GM23338 (cell line): ENCODE results near the gene PTPRN2. TPM values are rescaled to one million over a fixed set of nuclear protein-coding genes. Genes with fewer than 3 reads are reported as not detected.

ENCODE experiments used
- ATAC-seq: fragments of 200-7000 bp; cut with Tn5 transposase; 3 replicates; pipeline ENCODE4 v1.9.1; 2020
- DNase-seq: peaks from one replicate; pipeline ENCODE4 v3.0.0-alpha.2; 2015; ENCODE audit warnings: low spot score
- H2AFZ ChIP-seq: fragments of 200-600 bp; sonication (generic); 2 replicates; pipeline ENCODE4 v1.8.0; 2016; ENCODE audit warnings: antibody characterized with exemption, mild to moderate bottlenecking, moderate library complexity
- H3F3A ChIP-seq: fragments of 200-600 bp; sonication (generic); replicated peaks from 2 replicates; pipeline ENCODE4 v1.8.0; 2017; ENCODE audit warnings: antibody characterized with exemption, mixed run types, low read depth
- H3K27ac ChIP-seq: fragments of 200-600 bp; sonication (generic); 2 replicates; pipeline ENCODE4 v1.6.1; 2016; ENCODE audit warnings: low read depth
- H3K27me3 ChIP-seq: fragments of 200-600 bp; sonication (generic); 2 replicates; pipeline ENCODE4 v1.8.0; 2016; ENCODE audit warnings: mild to moderate bottlenecking, mixed run types, moderate library complexity; ENCODE audit not compliant: insufficient read depth
- H3K36me3 ChIP-seq: fragments of 200-600 bp; sonication (generic); 2 replicates; pipeline ENCODE4 v1.8.0; 2016; ENCODE audit warnings: mild to moderate bottlenecking; ENCODE audit not compliant: insufficient read depth
- H3K4me1 ChIP-seq: fragments of 200-600 bp; sonication (generic); 2 replicates; pipeline ENCODE4 v1.8.0; 2016; ENCODE audit warnings: mild to moderate bottlenecking, moderate library complexity; ENCODE audit not compliant: insufficient read depth
- H3K4me2 ChIP-seq: fragments of 200-600 bp; sonication (generic); 2 replicates; pipeline ENCODE4 v1.7.1; 2017; ENCODE audit warnings: mixed run types
- H3K4me3 ChIP-seq: fragments of 200-600 bp; sonication (generic); 2 replicates; pipeline ENCODE4 v1.6.1; 2016; ENCODE audit warnings: mixed run types
- H3K79me2 ChIP-seq: fragments of 200-600 bp; sonication (generic); replicated peaks from 2 replicates; pipeline ENCODE4 v1.8.0; 2017; ENCODE audit warnings: mild to moderate bottlenecking; ENCODE audit not compliant: insufficient read depth
- H3K9me2 ChIP-seq: fragments of 200-600 bp; sonication (generic); 2 replicates; pipeline ENCODE4 v1.8.0; 2017; ENCODE audit not compliant: insufficient read depth
- H4K20me1 ChIP-seq: fragments of 200-600 bp; sonication (generic); replicated peaks from 2 replicates; pipeline ENCODE4 v1.8.0; 2017; ENCODE audit warnings: mild to moderate bottlenecking; ENCODE audit not compliant: insufficient read depth
- H3K27ac Mint-ChIP-seq: 2 replicates; pipeline ENCODE4 v1.8.0; 2020; ENCODE audit warnings: inconsistent platforms, mild to moderate bottlenecking, moderate library complexity, mixed read lengths
- H3K27me3 Mint-ChIP-seq: 3 replicates; pipeline ENCODE4 v1.8.0; 2022; ENCODE audit warnings: low read depth, mild to moderate bottlenecking, moderate library complexity, mixed read lengths, inconsistent platforms; ENCODE audit not compliant: insufficient read depth, poor library complexity
- H3K36me3 Mint-ChIP-seq: 3 replicates; pipeline ENCODE4 v1.8.0; 2021; ENCODE audit warnings: low read depth, mild to moderate bottlenecking, inconsistent platforms, moderate library complexity, mixed read lengths
- H3K4me1 Mint-ChIP-seq: 3 replicates; pipeline ENCODE4 v1.8.0; 2020; ENCODE audit warnings: mild to moderate bottlenecking, inconsistent platforms, mixed read lengths
- H3K4me3 Mint-ChIP-seq: 3 replicates; pipeline ENCODE4 v1.8.0; 2021; ENCODE audit warnings: moderate library complexity, mild to moderate bottlenecking, inconsistent platforms, mixed read lengths
- H3K9me3 Mint-ChIP-seq: 3 replicates; pipeline ENCODE4 v1.8.0; 2020; ENCODE audit warnings: moderate library complexity, mild to moderate bottlenecking, inconsistent platforms, mixed read lengths
- CREB1 ChIP-seq: fragments of 250-450 bp; sonication (Bioruptor Pico); IDR thresholded peaks from 2 replicates; pipeline ENCODE4 v1.5.0; 2020; ENCODE audit warnings: low read depth, mild to moderate bottlenecking, moderate library complexity
- CTCF ChIP-seq, 2 experiments: fragments of 200-600 bp in 1 of 2; sonication (generic) in 1 of 2; conservative IDR thresholded peaks; 2 replicates each; pipeline versions ENCODE4 v1.5.1 to v1.6.1; 2016 to 2017; ENCODE audit warnings: antibody characterized with exemption in 2 of 2, low read depth in 2 of 2, mild to moderate bottlenecking in 2 of 2, moderate library complexity in 1 of 2
- ETS1 ChIP-seq: IDR thresholded peaks from 2 replicates; pipeline ENCODE4 v1.6.1; 2016; ENCODE audit warnings: antibody characterized with exemption
- EZH2 ChIP-seq: fragments of 200-600 bp; sonication (generic); IDR thresholded peaks from one replicate; pipeline ENCODE4 v1.8.0; 2017; ENCODE audit warnings: antibody characterized with exemption, mild to moderate bottlenecking, low read depth; ENCODE audit not compliant: unreplicated experiment
- EZH2phosphoT487 ChIP-seq: fragments of 200-600 bp; sonication (generic); IDR thresholded peaks from one replicate; pipeline ENCODE4 v1.8.1; 2018; ENCODE audit warnings: antibody characterized with exemption; ENCODE audit not compliant: unreplicated experiment
- JUNB ChIP-seq: IDR thresholded peaks from one replicate; pipeline ENCODE4 v1.6.1; 2016; ENCODE audit warnings: antibody characterized with exemption; ENCODE audit not compliant: unreplicated experiment
- NANOG ChIP-seq: IDR thresholded peaks from 2 replicates; pipeline ENCODE4 v1.6.1; 2016; ENCODE audit warnings: antibody characterized with exemption, borderline replicate concordance
- POLR2AphosphoS5 ChIP-seq: IDR thresholded peaks from 2 replicates; pipeline ENCODE4 v1.6.1; 2016; ENCODE audit warnings: antibody characterized with exemption, low read depth
- REST ChIP-seq: IDR thresholded peaks from one replicate; pipeline ENCODE4 v1.6.1; 2018; ENCODE audit warnings: antibody characterized with exemption; ENCODE audit not compliant: unreplicated experiment
- STAT1 ChIP-seq: IDR thresholded peaks from one replicate; pipeline ENCODE4 v1.6.1; 2016; ENCODE audit warnings: antibody characterized with exemption; ENCODE audit not compliant: unreplicated experiment
- ZNF114 ChIP-seq: fragments of 250-450 bp; sonication (Bioruptor Pico); IDR thresholded peaks from 2 replicates; pipeline ENCODE4 v1.5.0; 2020; ENCODE audit warnings: mild to moderate bottlenecking, moderate library complexity
- ZNF331 ChIP-seq: fragments of 250-450 bp; sonication (Bioruptor Pico); IDR thresholded peaks from 2 replicates; pipeline ENCODE4 v1.5.0; 2020; ENCODE audit warnings: low read depth, mild to moderate bottlenecking, moderate library complexity
- ZNF462 ChIP-seq: fragments of 250-450 bp; sonication (Bioruptor Pico); IDR thresholded peaks from 2 replicates; pipeline ENCODE4 v1.5.0; 2020; ENCODE audit warnings: mild to moderate bottlenecking, moderate library complexity
- polyA plus RNA-seq: library from polyadenylated mRNA; unstranded; fragments of >200 nt; fragmentation: Nextera tagmentation; extraction: Ambion mirVana; gene quantifications from 2 replicates; pipeline ENCODE4 v1.2.1, GENCODE V29; 2016
- total RNA-seq: library from RNA; depleted of rRNA; stranded (reverse); fragments of >200 nt; shearing (Covaris generic); gene quantifications from 2 replicates; pipeline ENCODE4 v1.2.3, GENCODE V29; 2014

Gene PTPRN2
- total and polyA plus RNA-seq, 2 experiments from 2014 or later: 0.87 to 4.0 TPM

GRCh38 chr7:158047391-158048059, 540.1 kb downstream of the PTPRN2 start:
- no peak overlapping the region for H3K4me3 ChIP-seq
- Mint-ChIP-seq H3K27ac (no peak overlapping the region), H3K4me3 (no peak overlapping the region), H3K27me3 (peaks cover 2% of the 10 kb centered on the region), H3K9me3 (peaks cover 29% of the 10 kb centered on the region), H3K36me3 (peaks cover 42% of the 10 kb centered on the region), H3K4me1 (no peaks in the 10 kb centered on the region)
- H4K20me1 ChIP-seq: no peaks in the 10 kb centered on the region
- H3K4me1 ChIP-seq: no peaks in the 10 kb centered on the region
- no peaks in the 10 kb centered on the region; the same call in 1 of the 2 replicates for H3K36me3 ChIP-seq
- no peaks in the 10 kb centered on the region for H3K9me2 ChIP-seq
- H3K27me3 ChIP-seq: no peaks in the 10 kb centered on the region
- H3F3A ChIP-seq: no peaks in the 10 kb centered on the region
- ATAC-seq: no peak
- H3K79me2 ChIP-seq: no peaks in the 10 kb centered on the region
- H2AFZ ChIP-seq: no peak overlapping the region
- TF ChIP-seq CTCF (conservative IDR thresholded peaks at IDR 0.05; ENCODE audit: low read depth in 2 of 2) (no peak), ZNF114 (CRISPR knock-in tag) (no peak), NANOG (no peak), ZNF462 (CRISPR knock-in tag) (no peak), EZH2phosphoT487 (no peak), REST (no peak), STAT1 (no peak), CREB1 (CRISPR knock-in tag) (no peak), ETS1 (no peak), EZH2 (no peak), POLR2AphosphoS5 (no peak), ZNF331 (CRISPR knock-in tag) (no peak), JUNB (no peak)
- H3K4me2 ChIP-seq: no peak overlapping the region
- DNase-seq: no peak
- H3K27ac ChIP-seq: no peak overlapping the region
